Body of pancreas (tissue), 4 donors: ENCODE results near the gene SNCAIP.

Experiments
- POLR2A ChIP-seq, 3 donors: fragments of 450-650 bp; IDR thresholded peaks; one replicate each; pipeline ENCODE4 v1.6.1; 2016; ENCODE audit warnings: antibody characterized with exemption in 3 of 3, mild to moderate bottlenecking in 2 of 3
- TF ChIP-seq, protein P1 (sequence below), 7 experiments: fragments of 450-650 bp in 4 of 7; fragments of 200-600 bp in 3 of 7; sonication (generic) in 3 of 7; IDR thresholded peaks; one replicate each; pipeline ENCODE4 v1.5.1; 2016 to 2019; ENCODE audit warnings: antibody characterized with exemption in 7 of 7

DNA sequence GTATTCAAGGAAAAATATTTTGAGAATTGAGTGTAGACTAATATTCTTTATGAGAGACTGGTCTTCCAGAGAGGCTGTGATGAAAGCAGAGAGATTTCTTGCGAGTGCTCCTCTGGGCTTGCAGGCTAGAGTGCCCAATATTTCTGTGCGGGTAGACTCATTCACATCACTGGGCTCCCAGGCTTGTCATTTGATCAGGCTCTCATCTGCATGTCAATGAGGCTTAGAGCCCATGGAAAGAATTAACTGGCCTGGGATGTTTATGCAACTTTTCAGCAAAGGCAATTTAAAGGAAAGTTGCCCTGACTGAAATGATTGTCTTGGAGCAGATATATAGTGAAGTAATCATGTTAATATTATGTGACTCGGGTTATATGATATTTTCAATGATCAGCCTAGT, 42.3 kb downstream of the SNCAIP start:
- TF ChIP-seq, protein P1, sequence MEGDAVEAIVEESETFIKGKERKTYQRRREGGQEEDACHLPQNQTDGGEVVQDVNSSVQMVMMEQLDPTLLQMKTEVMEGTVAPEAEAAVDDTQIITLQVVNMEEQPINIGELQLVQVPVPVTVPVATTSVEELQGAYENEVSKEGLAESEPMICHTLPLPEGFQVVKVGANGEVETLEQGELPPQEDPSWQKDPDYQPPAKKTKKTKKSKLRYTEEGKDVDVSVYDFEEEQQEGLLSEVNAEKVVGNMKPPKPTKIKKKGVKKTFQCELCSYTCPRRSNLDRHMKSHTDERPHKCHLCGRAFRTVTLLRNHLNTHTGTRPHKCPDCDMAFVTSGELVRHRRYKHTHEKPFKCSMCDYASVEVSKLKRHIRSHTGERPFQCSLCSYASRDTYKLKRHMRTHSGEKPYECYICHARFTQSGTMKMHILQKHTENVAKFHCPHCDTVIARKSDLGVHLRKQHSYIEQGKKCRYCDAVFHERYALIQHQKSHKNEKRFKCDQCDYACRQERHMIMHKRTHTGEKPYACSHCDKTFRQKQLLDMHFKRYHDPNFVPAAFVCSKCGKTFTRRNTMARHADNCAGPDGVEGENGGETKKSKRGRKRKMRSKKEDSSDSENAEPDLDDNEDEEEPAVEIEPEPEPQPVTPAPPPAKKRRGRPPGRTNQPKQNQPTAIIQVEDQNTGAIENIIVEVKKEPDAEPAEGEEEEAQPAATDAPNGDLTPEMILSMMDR (IDR thresholded peaks at IDR 0.05): no peak
- no peak for TF ChIP-seq POLR2A (IDR thresholded peaks at IDR 0.05)
